Peyer's patch (tissue), 4 donors: ENCODE measurements around the gene ARFIP2.
"Not testable (repeated sequence)": the region's sequence is repeated elsewhere in the genome, so short reads cannot be mapped to it uniquely, and the experiment has no call there.

Experiments used
- CTCF ChIP-seq, 6 experiments: fragments of 450-650 bp in 4 of 6; fragments of 200-600 bp in 2 of 6; sonication (generic) in 1 of 6; IDR thresholded peaks; one replicate each; pipeline ENCODE4 v1.5.1; 2017 to 2019; ENCODE audit warnings: antibody characterized with exemption in 6 of 6, mild to moderate bottlenecking in 3 of 6, moderate library complexity in 1 of 6
- POLR2A ChIP-seq, 2 donors: fragments of 450-650 bp; IDR thresholded peaks; one replicate each; pipeline ENCODE4 v1.5.1; 2017; ENCODE audit warnings: antibody characterized with exemption in 2 of 2, mild to moderate bottlenecking in 2 of 2, moderate library complexity in 2 of 2

GRCh38 chr11:6521946-6522345 is 40.8 kb upstream of the ARFIP2 start:
- TF ChIP-seq CTCF, POLR2A (IDR thresholded peaks at IDR 0.05): not testable (repeated sequence)
